NK-92 (cell line): ENCODE measurements around the gene BCLAF3.

Source experiments
- DNase-seq: peaks from one replicate; lab custom pipeline; 2025; ENCODE audit not compliant: unreplicated experiment; lab: John Stamatoyannopoulos, UW

The BCLAF3 gene

DNA sequence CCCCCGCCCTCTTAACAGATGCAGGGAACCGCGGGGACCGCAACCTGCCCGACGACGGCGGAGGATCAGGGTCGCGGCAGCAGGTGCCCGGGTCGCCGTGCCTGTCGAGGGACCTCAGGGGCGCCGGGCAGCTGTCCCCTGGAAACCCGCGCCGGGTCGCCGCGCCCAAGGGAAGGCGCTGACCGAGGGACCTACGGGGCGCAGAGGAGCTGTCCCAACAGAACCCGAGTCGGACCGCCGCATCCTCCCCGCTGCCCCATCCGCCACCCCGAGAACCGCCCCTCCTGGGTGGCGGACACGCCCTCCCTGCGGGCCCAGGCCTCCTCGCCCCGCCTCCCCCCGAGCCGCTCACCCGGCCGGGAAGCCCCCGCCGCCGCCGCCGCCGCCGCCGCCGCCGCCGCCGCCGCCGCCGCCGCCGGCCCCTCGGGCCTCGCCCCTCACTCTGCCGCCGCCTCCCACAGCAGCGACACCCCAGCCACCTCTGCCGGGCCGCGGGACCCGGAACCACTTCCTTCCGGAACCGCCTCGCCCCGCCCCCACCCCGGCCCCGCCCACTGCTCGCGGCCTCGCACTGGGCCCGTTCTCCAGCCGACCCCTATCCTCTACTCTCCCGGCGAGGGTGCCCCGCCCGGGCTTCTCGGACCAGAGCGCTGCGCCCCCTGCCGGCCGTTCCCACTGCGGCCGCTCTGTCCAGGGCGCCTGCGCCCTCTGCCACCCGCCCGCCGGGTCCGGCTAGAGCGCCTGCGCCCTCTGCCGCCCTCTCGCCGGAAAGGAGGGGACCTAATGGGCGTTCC is at the start of gene BCLAF3:
BCLAF3 (minus strand) TSS at position 506 of the 794 bp plus-strand sequence. CDS start 20,797 bp downstream, outside the sequence.
- DNase-seq, result peak; percentile 15

DNA sequence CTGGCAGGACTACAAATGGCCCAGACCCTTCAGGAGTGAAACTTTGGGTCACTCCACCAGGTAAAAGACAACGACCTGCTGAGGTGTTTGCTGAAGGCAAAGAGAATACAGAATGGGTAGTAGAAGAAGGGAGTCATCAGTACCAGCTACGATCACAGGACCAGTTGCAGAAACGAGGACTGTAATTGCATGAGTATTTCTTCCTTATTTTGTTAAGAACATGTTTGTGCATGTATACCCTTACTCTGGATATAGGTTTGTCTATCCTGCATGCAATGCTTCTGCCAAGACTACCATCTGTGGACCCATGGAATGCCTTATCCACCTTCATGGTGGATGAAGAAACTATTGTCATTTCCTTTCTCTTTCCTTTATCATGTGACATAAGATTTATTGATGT is 48.1 kb upstream of the BCLAF3 start:
- DNase-seq, result no peak

DNA sequence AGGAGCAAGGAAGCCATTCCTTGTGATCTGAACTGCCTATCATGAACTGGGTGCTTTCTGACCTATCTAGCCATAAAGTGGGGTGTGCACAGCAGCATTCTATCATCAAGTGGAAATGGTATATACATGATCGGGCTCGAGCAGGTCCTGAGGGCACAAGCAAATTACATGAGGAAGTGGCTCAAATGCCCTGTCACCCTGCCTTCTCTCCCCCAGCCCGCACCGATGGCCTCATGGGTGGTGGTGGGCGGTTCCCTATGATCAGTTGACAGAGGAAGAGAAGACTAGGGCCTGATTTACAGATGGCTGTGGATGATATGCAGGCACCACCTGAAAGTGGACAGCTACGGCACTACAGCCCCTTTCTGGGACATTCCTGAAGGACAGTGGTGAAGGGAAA is 46.3 kb upstream of the BCLAF3 start:
- DNase-seq, result no peak

DNA sequence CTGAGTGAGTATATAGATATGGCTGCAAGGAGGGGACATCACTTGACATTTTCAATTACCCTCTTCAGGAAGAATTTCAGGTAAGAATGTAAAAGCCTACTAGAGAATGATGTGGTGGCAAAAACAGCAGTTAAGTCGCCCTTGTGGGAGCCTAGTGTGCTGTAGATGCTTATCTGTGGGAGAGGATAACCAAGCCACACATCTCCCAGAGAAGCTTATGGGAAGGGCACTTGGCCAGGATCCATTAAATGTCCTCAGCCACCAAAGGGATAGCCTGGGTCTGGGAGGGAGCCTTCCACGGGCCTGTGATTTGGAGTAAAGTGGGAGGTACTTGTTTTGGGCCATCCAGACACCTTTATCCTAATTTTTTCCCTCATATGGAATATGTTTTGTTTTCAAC is 41.3 kb upstream of the BCLAF3 start:
- no peak for DNase-seq

DNA sequence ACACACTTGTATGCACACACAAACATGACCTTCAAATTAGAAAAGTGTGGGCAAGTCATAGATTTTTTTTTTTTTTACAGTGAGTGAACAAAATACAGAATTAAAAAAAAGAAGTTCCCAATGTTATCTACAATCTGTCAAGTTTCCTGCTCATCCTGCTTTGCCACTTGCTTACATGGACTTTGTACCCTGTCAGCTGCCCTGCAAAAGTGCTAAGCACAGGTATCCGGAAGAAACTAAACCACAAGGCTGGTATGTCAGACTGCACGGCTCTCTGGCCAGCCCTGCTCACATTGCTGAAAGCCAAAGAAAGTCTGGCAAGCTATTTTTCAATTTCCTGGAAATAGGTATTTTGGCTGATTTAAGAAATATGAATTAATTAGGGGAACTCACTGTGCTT is 38.9 kb upstream of the BCLAF3 start:
- no peak for DNase-seq

DNA sequence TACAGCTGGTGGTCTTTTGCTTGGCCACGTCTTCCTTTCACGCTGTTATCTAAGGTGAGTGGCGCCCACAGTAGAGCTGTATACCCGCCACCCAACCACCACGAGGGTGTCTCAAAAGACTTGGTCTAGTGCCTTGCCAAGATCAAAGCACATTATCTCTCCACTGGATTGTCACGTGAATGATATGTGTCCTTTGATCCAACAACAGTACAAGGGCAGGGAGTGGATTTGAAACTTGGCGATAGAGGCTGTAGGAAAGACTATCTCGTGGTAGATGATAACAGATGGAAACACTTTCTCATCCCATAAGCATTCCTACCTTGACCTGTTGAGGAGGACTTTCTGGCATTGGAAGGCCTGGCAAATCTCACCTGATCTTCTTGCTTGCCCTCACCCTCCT is 37.7 kb upstream of the BCLAF3 start:
- DNase-seq, result no peak

DNA sequence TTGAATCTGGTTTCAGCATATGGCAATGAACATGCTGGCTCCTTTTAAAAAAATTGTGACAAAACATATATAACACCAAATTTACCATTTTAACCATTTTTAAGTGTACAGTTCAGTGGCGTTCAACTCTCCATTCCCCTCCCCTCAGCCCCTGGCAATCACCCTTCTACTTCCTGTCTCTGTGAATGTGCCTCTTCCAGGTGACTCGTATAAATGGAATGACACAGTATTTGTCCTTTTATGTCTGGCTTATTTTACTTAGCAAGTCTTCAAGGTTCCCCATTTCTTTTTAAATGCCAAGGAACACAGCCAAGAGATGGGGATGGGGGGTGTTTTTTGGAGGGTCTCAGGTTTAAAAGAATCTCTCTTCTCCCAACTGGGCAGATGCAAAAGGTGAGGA is 35.4 kb upstream of the BCLAF3 start:
- no peak for DNase-seq

DNA sequence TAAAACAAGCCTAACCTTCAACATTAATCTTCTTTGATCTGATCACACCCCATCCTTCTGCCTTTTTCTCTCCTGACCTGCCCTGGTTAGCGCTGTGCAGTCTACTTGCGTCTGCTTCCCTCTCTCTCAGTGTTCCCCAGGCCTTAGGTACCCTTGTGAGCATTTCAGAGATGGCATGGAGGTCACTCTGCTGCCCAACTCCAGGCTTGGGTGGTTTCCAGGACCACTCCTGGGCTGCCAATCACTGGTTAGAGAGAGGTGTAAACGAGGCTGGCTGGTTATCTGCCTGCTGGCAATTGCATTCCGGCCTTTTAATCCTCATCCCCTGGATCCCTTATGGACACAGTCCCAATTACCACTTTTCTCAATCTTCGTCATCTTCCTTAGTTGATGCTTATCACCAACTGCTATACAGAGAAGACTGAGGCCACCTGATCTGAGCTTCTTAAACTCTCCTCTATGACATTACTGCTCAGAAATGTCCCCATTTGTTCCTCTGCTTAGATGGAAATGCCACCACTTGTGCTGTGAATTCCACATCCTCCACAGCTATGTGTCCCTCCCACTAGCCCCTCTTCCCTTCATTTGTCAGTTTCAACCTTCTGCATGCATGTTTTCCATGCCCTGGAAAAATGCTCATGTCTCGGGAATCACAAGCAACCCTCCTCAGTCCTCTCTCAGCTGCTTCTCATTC is 29.0 kb upstream of the BCLAF3 start:
- DNase-seq, result no peak

DNA sequence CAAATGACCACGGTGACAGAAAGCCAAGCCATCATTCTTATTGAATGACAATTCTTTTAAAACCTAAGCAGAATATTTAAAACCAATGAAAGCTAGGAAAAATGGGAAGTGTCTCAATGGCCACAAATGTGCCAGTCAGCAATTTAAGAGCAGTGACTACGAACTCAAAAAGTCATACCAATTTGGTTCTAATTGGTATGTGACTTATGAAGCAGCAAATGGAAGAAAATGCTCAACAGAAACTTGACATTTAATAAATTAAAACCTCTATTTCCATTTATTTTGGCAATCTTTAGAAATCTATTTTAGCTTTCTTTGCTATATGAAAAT is 25.7 kb upstream of the BCLAF3 start:
- DNase-seq, result no peak

DNA sequence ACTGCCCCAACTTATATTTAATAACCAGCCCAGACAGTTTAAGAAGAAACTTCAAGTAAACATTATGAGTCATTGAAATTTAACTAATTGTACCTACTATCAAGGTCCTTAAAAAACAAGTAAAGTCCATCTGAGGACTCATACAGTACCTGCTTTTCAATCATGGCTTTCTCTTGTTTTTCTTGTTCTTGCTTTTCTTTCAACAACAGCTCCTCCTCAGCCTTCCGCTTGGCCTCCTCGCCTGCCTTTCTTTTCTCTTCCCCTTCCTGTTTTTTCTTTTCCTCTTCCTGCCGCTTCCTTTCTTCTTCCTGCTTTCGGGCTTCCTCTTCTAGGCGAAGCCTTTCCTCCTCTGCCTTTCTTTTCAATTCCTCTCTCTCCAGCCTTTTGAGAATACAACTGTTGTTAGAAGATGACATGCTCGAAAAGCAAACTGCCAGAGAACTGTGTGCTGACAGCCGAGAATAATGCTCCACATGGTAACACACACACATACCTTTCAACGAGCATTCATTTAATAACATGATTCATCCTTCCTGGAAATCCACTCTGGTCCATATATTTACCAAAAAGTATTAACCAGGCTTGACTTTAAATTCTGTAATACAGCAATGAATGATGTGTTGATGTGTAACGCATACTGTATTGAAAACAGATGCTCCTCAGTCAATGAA is 25.2 kb upstream of the BCLAF3 start:
- no peak for DNase-seq

DNA sequence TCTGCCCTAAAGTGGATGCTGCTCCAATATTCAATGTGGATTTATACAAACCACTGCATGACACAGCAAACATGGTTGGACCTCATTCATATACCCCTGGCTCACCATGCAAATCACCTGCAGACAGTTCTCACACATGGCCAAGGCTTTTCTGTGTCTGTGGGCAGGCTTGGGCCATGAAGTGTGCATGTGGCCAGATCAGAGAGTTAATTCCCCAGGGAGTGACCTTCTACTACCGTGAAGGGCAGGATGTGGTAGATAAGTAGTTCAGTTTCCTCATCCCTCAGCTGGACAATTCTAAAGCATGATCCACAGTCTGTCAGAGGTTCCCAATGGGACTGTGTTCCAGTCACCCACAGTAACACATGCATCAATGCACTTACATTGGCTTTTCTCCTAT is 24.6 kb upstream of the BCLAF3 start:
- DNase-seq, result no peak

DNA sequence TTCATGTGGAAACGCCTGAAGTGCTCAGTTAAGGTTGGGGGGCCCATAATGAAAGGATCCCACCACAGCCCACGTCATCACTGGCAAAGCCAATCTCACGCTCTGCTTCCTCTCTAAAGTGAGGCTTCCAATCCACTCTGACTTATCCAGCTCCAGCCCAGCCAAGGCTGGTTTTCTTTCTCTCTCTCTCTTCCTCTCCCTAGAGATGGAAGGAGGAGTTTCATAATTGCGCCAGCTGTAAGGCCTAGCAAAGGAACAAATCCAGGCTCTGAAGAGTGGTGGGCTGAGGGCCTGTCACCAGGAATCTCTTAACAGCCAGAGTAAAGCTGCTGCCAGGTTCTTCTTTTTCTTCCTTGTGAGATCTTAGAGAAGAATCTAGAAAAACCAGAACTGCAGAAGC is 20.7 kb upstream of the BCLAF3 start:
- DNase-seq, result no peak

DNA sequence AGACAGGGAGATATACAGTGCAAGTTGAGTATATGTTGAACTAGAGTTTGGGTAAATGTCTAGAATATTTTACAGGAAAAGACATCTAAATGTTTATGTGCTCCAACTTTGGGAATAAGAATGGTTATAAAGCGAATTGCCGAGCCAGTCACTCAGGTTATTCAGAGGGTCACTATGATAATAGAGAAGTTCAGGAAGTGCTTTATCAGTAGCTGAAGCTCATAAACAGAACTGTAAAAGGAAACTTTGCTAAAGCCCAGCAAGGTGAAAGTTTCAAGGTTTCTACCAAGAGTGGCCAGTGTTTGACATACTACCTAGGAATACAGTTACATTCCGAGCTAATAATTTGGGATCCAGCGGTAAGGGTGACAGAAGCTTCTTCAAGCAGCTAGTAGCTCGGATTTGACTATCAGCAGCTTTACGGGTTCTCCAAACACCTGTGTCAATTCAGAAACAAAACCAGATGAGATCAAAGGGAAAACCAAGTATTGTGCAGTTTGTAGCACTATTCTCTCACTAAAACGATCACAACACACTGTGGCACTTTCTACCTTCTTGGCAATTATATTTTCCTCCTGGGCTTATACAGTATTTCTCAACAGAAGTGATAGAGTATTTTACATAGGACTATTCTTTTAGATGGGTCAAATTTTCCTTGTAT is 17.2 kb upstream of the BCLAF3 start:
- DNase-seq, result no peak

DNA sequence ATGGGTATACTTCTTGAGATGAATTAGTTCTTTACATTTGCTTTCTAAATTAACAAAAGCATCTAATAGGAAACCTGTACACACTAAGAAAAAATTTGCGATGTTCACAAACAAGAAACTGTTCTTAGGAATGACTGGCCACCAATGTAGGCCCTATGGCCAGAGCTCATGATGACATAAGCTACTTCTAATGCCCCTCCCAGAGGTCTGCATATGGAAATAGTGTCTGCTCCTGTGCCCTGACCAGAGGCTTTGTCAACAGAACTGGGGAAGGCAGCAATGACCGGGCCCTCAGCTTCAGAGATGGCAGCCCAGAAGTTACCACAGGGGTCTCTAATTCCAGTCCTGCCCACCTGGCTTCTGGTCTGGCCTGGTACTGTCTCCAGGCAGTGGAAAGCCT is 15.0 kb upstream of the BCLAF3 start:
- DNase-seq, result no peak

DNA sequence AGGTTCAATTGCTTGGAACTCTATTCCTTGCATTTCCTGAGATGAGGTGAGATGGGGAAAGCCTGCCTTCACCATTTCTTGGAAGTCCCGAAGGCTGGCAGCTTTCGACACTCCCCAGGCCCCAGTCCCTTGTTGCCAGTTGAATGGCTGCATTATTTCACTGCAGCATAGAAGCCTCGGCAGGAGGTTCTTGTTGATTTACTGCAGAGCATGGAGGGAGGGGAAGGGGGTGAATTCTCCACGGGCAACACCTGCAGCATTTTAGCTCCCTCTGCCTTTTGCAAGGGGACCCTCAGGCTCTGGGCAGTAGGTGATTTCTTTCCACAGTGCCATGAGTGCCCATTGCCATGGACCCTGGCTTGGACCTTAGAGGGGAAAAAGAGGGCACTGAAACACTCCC is 10.7 kb upstream of the BCLAF3 start:
- DNase-seq, result no peak

DNA sequence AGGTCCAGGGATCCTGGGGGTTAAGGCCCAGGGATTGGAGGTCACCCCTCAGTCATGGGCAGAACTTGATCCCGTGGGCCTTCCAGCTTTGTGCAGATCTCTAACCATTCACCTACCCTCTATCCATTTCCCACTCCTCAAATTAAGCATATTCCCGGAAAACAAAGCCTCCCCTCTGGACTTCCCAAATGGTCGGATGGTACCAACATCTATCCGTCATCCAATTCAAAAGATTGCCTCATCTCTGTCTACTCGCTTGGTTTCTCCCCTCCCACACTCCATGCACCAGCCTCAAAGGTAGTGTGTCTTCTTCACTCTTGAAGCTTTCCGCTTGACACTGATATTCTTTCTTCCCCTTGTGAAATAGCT is 473 bp upstream of the BCLAF3 start:
- no peak for DNase-seq

DNA sequence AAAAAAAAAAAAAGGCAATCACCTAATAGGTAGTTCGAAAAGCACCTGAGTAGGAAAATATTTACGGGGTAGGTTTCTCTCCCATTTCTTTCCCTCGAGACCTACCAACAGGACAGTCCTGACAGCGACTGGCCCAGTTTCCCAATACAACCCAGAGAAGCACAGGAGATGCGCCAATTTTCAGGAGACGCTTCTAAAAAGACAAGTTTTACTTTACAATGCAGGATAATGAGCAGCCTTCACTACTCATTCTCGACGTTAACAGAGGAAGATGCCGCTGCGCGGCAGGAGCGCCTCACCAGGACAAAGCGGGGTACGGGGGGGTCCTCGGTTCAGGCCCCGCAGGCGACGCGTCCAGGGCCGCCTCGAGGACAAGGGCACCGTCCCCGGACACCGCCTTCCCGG is 708 bp downstream of the BCLAF3 start:
- no peak for DNase-seq

DNA sequence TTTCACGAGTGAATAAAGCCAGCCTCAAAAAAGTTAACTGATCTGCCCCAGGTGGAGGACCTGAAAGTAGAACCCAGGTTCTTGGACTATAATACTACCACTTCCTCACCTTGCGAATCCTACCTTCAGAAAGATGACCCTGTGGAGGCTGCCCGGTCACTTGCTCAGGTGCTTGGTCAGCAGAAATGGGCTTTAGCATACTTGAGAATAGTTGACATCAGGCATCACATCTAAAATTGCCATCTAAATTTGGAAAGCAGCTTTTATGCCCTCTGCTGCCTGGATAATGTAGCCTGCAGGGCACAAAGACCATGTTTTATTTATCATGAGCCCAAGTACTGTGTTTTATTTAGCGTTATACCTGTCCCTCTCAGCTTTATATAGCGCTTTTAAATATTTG is 3.0 kb downstream of the BCLAF3 start:
- DNase-seq, result no peak

DNA sequence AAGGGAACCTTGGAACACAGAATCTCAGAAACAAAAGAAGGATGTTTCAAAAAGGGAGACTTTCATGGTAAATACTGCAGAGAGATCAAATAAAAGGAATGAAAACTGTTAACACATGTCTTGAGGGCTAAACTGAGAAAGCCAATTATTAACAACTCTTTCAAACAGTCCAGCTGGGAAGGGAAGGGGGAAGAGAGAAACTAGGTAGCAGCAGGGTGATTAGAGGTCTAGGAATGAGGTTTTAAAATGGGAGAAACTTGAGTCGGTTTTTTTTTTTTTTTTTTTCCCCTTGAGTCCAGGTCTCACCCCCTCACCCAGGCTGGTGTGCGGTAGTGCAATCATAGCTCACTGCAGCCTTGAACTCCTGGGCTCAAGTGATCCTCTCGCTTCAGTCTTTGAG is 4.3 kb downstream of the BCLAF3 start:
- DNase-seq, result no peak

DNA sequence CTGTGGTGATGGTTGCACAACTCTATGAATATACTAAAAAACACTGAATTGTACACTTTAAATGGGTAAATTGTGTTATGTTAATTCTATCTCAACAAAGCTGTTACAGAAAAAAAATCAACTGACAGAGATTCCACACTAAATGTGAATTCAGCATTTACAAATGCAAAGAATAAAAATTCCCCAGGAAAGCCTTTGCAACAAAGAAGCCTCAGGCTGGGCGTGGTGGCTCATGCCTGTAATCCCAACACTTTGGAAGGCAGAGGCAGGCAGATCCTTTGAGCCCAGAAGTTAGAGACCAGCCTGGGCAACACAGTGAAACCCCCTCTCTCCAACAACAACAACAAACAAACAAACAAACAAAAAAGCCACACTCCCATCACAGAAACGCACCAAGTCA is 8.9 kb downstream of the BCLAF3 start:
- DNase-seq, result no peak

DNA sequence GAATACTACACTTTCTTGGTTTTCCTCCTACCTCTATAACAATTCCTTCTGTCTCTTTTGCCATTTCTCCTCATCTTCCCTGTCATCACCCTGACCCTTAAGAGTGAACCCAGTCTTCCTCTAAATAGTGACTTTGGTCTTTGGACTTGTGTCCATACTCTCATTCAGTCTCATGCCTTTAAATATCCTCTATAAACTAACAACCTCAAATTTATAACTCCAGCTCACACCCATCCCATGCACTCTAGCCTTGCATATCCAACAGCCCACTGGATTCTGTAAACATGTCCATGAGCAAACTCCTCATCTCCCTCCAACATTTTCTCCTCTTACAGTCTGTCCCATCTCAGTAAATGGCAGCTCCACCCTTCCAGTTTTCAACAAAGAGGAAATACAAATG is 15.0 kb downstream of the BCLAF3 start:
- no peak for DNase-seq

DNA sequence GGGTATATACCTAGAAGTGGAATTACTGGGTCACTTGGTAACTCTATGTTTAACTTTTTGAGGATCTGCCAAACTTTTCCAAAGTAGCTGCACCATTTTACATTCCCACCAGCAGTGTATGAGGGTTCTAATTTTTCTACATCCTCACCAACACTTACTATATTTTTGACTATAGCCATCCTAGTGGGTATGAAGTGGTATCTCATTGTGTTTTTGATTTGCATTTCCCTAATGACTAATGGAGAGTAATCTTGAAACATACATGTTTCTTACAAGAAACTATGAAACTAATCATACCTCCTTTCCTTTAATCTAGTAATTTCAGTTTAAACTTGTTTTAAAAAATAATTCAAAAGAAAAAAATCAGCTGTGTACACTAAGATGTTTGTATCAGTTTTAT is 17.9 kb downstream of the BCLAF3 start:
- no peak for DNase-seq
